Cardiac septum (tissue), 1 donor: ENCODE measurements around the gene SELENOF. TPM values are rescaled to one million over a fixed set of nuclear protein-coding genes. Genes with fewer than 3 reads are reported as not detected.

Experiments
- DNase-seq: peaks from one replicate; pipeline ENCODE4 v3.0.0-alpha.2; 2020; ENCODE audit warnings: low spot score
- intact Hi-C: fragments of 100-400 bp; cut with DNase I; formaldehyde crosslinking; loops from one replicate; pipeline ENCODE4 v1.14.0; 2022
- long read RNA-seq: library from polyadenylated mRNA; unstranded; transcript quantifications from one replicate; pipeline ENCODE4 v2.0.0, GENCODE V29; 2021
- total RNA-seq: library from RNA; stranded (reverse); fragmentation: NEBNext Ultra II Directional; extraction: Animal tissue kit (Norgen Biotek cat#: 25700); gene quantifications from one replicate; pipeline ENCODE4 v1.2.1, GENCODE V29; 2021
- donor health status: DM: no; HTN: no; CAD: no.

SELENOF gene
- total RNA-seq = 80.7 TPM
- long read RNA-seq, transcript SELENOF-201 (5 exons, 1,781 nt) = major isoform, 58 of 70 reads
- long read RNA-seq, partial matches to known transcripts = 4 of 70 reads
- long read RNA-seq, other reads (novel, unspliced or antisense) = 3 of 70 reads

DNA sequence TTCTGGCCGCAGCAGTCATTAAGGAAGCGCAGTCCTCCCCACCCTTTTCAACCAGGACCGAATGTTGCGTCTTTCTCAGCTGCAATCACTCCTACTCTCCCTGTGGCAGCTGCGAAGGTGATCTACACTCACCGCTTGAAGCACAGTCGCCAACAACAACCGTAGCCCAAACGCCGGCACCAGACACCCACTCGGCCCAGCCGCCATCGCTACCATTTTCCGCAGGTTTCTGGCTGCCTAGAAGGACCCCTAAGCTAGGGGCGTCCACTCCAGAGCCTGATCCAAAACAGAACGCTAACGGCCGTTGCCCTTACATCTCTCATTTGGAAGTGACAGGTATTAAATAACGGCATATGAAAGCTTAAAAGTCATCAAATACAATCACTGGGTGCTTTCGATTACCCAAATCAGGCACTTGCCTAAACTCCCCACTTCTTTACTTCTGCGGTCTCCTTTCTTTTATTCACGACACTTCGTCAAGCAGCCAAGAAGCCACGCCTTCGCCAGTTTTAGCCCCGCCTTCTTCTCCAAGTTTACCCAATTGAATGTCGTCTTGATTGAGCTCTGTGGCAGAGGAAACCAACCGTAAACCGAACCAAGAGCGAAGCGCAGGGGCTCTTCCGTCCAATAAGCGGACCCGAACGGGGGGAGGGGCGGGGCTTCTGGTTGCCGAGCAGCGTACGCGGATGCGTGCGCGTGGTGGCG is at the start of gene SELENOF:
Gene SELENOF (minus strand): TSS at position 231 of the 705 bp plus-strand sequence. CDS start 15 bp downstream, at position 216.
- DNase-seq = peak; percentile 97
- intact Hi-C loops = loop anchor here (5.0 to 10.0 kb wide), 3 partner anchors 137 to 519 kb away; partner anchors contain the start of genes ODF2L and SH3GLB1

DNA sequence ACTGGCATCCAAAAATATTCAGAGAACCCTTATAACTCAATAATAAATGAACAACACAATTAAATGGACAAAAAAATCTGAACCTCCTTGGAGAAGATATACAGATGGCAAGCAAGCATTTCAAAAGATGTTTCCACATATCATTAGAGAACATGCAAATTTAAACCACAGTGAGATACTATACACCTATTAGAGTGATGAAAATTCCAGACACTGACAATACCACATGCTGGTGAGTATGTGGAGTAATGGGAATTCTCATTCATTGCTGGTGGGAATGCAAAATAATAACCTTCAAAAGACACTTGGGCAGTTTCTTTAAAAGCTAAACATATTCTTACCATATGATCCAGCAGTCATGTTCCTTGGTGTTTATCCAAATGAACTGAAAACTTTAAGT is 46.6 kb upstream of the SELENOF start:
- no peak for DNase-seq
- intact Hi-C loops = loop anchor here (10.0 kb wide), 1 partner anchor 124 kb away; no protein-coding TSS in a partner anchor

DNA sequence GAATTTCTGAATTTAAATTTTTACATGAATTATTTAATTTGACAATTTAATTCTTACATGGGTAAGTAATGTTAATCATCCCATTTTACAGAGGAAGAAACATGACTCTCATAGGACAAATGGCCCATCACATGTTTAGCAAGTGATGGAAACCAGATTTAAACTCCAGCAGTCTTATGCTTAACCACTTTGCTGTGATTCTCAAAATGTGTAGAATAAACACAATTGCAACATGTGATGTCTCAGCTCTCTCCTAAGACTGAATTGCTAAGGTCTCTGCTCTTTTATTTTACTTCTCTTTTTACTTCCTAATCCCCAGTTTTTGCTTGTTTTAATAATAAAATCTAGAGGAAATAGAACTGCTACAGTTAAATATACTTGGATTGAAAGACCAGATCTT is 43.3 kb upstream of the SELENOF start:
- intact Hi-C loops = no loop called here
- DNase-seq = no peak

DNA sequence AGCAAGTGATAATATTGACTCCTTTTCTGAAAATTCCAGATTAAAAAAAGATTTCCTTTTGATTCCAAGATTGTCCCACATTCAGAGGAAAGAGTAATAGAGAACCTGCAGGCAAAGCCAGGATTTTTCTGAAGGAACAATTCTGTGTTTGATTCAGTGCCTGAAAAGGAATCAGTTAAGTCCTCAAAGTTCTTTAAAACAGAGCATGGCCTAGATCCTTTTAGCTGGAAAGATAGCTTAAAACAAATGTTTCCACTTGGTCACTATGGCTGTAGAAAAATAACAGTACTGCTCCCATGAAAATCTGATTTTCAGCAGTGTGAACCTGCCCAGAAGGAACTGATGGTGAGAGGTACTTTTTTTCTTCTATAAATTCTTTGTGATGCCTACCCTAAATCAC is 42.3 kb upstream of the SELENOF start:
- no peak for DNase-seq
- intact Hi-C loops = no loop called here

DNA sequence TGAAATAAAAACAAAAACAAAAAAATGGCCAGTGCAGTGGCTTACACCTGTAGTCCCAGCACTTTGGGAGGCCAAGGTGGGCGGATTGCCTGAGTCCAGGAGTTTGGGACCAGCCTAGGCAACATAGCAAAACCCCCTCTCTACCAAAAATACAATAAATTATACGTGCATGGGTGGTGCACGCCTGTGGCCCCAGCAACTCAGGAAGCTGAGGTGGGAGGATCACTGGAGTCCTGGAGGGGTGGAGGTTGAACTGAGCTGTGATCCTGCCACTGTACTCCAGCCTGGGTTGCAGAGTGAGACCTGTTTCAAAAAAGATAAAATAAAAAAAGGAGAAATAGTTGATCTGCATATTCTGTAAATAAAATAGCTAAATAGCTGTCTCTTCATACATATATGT is 41.8 kb upstream of the SELENOF start:
- intact Hi-C loops = no loop called here
- DNase-seq = no peak

DNA sequence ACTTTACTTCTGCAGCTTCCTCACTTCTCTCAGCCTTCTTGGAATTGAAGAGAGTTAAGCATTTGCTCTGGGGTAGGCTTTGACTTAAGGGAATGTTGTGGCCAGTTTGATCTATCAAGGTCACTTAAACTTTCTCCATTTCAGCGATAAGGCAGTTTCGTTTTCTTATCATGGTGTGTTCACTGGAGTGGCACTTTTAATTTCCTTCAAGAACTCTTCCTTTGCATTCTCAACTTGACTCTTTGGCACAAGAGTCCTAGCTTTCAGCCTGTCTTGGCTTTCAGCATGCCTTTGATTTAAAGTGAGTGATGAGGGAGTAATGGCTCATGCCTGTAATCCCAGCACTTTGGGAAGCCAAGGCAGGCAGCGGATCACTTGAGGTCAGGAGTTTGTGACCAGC is 39.2 kb upstream of the SELENOF start:
- no peak for DNase-seq
- intact Hi-C loops = no loop called here

DNA sequence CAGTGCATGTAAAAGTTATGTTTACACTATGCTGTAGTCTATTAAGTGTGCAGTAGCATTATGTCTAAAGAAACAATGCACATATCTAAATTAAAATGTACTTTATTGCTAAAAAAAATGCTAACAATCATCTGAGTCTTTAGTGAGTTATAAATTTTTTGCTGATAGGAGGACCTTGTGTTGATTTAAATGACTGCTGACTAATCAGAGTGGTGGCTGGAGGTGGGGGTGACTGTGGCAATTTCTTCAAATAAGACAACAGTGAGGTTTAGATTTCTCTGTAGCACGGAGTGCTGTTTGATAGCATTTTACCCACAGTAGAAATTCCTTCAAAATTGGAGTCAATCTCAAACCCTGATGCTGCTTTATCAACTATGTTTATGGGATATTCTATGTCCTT is 37.5 kb upstream of the SELENOF start:
- no peak for DNase-seq
- intact Hi-C loops = no loop called here

DNA sequence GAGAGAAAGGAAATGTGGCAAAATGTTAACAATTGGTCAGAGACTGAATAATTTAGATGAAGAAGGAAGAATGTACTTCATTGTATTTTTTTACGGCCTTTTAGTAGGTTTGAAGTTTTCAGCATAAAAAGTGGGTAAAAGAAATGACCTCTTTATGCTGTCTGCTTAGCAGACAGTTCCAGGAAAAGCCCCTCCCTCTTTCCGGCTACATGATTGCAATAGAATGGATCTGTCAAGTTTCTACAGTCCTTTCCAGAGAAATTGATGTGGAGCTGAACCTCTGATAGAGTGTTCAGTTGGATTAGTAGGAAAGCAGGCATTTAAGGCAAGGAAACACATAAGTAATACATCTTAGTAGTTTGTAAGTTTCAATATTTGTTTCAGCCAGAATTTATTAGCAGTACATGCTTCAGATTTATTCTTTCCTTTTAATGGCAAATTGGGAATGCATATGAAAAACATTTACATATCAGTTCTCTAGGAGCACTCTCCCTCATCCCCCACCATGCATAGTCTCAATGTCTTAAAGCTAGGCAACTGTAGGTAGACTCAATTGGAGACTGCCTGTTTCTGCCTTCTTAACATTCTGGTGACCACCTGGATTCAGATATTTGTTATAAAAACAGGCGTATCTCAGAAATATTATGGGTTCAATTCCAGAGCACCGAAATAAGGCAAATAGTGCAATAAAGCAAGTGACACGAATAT is 36.9 kb upstream of the SELENOF start:
- no peak for DNase-seq
- intact Hi-C loops = no loop called here

DNA sequence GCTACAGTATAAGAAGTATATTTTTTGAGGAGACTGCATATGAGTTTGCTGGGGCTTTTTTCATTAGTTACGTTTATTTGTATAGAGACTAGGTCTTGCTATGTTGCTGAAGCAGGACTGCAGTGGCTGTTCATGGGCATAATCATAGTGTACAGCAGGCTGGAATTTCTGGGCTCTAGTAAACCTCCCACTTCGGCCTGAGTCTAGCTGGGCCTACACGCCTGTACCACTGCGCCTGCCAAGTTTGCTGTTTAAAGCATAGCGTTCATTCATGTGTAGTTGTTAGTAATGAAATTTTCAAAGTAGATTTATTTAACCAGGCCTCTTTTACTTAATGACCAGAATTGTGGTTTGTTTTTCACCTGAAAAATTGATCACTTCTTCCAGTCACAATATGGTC is 34.3 kb upstream of the SELENOF start:
- intact Hi-C loops = no loop called here
- no peak for DNase-seq

DNA sequence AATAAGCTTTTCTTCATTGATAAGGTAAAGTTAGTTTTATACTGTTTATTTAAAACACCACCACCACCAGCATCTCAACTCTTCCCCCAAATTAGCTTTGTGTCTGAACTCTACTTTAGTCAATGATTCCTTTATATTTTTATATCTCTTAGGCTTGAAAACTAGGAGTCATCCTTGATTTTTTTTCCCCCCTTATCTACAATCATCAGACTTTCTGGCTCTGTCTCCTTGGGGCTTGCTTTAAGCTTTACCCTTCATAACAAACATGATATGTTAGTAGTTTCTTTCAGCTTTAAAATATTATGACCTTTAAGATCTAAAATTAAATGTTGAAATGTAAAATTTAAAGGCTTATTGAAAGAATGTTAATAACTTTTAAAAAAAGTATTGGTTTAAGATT is 28.8 kb upstream of the SELENOF start:
- DNase-seq = no peak
- intact Hi-C loops = no loop called here

DNA sequence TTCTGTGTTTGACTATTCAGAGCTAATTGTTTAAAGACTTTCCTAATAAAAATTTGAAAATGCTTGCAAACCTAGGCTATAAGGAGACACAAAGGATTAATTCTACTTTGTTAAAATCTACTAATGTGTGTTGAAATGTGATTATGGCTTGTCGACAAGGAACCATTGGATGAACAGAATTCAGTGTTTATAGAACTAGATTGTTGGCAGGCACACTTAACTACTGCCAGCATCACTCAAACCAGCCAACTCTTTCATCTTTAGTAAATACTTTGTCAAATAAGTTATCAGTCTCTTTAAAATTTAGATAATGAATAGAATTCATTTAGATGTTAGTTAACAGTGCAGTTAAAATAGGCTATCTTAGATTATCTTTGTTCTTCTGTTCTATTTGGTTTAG is 28.1 kb upstream of the SELENOF start:
- DNase-seq = no peak
- intact Hi-C loops = no loop called here

DNA sequence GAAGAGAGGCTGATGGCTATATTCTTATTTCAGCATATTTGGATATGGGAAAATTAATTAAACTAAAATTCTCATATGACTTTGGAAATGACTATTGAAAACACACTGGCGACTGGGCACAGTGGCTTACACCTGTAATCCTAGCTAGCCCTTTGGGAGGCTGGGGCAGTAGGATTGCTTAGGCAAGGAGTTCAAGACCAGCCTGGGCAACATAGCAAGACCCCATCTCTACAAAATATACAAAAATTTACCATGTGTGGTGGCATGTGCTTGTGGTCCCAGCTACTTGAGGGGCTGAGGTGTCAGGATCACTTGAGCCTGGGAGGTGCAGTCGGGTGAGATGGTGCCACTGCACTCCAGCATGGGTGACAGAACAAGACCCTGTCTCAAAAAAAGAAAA is 26.7 kb upstream of the SELENOF start:
- no peak for DNase-seq
- intact Hi-C loops = no loop called here

DNA sequence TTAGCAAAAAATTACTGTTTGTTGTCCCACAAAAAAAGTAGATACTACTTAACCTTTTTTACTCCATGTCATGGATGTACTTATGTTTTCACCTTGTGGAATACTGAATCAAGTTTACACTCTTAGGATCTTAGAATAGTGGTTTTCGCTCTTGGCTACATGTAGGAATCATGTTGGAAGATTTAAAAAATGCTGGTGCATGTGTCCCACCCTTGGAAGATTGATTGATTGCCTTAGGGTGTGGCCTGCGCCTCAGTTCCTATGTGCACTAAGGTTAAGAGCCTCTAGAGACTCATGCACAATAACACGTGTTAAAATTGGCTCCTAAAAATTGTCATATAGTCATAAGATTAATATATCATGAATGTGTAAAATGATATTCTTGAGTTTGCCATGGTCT is 25.5 kb upstream of the SELENOF start:
- intact Hi-C loops = no loop called here
- no peak for DNase-seq

DNA sequence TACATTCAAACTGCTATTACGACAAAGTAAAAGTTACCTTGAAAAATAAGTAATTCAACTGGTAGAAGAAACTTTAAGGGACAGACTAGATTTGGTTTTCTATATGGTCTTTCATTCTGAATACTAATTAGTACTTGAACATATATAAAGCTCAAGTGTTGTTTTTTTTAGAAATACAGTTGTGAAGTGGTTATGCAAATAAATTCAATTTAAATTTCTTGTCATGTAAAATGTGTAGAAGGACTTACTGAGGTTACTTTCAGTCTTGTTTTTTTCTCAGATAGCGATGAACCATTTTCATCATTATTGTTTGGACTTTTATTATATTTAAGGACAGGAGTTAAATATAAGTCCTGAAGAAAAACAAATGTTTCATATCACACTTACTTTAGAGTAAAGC is 24.9 kb upstream of the SELENOF start:
- intact Hi-C loops = no loop called here
- no peak for DNase-seq

DNA sequence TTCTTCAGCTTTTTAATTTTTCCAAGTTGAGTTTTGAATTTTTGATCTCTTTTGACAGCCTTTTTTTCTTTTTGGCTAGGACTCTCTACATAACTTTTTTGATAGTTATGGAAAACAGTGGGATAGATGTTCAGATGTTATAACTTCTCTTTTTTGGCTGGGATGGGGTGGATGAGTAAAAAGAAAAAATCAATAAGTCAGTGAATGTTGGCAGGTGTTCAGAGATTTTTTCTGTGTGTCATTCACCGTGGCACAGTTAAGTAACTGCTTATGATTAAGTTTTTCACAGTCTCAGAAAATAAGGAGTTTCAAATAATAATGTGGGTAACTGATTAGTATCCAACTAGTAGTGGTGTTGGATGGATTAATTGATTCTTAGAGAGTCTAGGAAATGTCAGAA is 24.5 kb upstream of the SELENOF start:
- intact Hi-C loops = no loop called here
- no peak for DNase-seq

DNA sequence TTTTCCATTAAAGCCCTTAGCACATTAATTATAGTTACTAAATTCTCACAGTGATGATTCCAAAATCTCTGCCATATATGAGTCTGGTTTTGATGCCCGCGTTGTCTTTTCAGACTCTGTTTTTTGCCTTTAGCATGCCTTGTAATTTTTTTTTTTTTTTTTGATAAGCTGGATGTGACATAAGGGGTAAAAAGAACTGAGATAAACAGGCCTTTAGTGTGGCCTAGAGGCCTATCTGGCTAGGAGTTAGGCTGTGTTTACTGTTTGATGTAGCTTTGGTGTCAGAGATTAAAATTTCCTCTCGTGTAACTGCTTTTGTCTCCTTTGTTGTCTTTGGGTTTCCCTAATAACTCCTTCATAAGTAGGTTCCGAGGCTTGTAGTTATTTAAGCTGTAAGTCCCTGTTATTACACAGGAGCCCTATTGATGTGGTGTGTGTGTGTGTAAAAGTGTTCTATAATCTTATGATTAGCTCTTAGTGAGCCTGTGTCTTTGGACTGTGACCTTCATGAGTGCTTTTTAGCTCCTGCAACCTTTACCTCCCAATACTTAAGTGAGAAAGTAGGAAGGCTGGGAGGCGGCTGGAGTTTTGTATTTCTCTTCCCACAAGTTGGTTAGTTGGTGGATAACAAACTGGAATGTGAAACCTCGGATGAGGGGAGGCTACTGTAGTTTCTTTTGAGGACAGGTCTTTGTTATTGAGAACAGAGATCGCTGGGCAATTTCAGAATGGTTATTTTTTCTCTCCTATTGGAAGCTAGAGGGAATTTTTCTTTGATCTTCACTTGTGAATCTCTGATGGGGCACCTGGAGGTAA is 19.8 kb upstream of the SELENOF start:
- intact Hi-C loops = no loop called here
- DNase-seq = no peak

DNA sequence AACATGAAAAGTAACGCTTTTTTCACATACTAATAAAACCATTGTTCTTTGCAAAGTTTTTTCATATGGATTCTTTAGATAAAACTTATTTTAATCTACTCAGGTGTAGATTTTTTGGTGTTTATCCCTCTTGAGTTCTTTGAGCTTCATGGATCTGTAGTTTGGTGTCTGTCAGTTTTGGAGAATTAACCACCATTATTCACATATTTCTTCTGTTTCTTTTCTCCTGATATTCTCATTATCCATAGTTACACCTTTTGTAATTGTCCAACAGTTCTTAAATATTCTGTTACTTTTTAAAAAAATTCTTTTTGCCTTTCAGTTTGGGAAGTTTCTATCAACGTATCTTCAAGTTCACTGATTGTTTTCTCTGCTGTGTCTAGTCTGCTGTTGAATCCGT is 19.1 kb upstream of the SELENOF start:
- intact Hi-C loops = no loop called here
- DNase-seq = no peak

DNA sequence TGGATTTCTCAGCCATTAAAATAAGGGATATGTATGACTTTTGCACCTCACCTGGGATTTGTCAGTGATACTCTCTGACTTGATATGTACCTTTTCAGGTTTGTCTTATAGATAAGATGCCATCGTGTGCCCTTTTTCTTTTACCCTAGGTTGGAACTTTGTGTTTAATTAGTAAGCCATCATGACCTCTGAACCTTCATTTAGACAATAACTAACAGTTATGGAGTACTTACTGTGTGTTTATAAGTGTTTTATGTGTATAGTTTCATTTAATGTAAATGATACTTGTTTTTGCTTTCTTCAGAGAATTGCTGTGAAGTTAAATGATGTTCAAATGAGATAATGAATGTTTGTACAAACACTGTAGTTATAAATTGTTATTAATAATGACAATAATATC is 14.9 kb upstream of the SELENOF start:
- intact Hi-C loops = no loop called here
- DNase-seq = no peak

DNA sequence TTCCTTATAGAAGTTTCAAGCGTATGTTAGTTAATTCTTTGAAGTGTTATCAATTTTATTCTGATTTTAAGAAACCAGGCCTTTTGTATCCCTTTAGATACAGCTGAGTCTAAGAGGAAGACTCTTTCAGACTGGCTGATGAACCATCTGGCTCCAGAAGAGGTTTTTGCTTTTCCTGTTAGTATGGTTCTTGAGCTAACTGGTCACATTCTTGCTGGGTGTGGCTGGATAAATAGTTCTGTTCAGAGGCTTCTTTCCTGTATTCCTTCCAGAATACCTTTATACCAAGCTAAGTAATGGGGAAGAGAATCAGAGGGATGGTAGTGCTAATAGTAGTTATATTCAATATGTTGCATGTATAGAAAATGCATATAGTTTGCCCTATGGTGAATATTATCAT is 13.0 kb upstream of the SELENOF start:
- no peak for DNase-seq
- intact Hi-C loops = no loop called here

DNA sequence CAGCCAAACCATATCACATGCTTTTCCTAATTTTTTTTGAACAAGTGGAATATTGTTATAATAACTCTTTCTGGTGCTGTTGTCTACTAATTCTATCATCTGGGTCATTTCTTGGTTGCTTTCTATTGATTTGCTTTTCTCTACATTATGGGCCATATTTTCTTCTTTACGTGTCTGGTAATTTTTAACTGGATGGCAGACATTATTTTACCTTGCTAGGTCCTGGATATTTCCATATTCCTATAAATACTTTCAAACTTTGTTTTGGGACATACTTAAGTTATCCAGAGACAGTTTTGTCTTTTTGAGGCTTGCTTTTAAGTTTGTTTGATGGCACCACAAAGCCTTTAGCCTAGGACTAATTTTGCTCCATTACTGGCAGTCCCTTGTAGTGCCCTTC is 11.8 kb upstream of the SELENOF start:
- intact Hi-C loops = no loop called here
- DNase-seq = no peak
